MM.1S (cell line): ENCODE measurements around the gene KCTD2.

Experiments
- DNase-seq: peaks from one replicate; pipeline ENCODE4 v3.0.0-alpha.2; 2015
- H2AFZ ChIP-seq: fragments of 300-600 bp; sonication (generic); 2 replicates; pipeline ENCODE4 v1.6.0; 2016; ENCODE audit warnings: antibody characterized with exemption, low read length
- H3F3A ChIP-seq: fragments of 300-600 bp; sonication (generic); 2 replicates; pipeline ENCODE4 v1.6.1; 2016; ENCODE audit warnings: mild to moderate bottlenecking, antibody characterized with exemption, low read length, moderate library complexity, mixed read lengths; ENCODE audit not compliant: insufficient read depth
- H3K27ac ChIP-seq: fragments of 300-600 bp; sonication (generic); 2 replicates; pipeline ENCODE4 v1.5.1; 2016; ENCODE audit warnings: mild to moderate bottlenecking, low read length
- H3K27me3 ChIP-seq: fragments of 300-600 bp; sonication (generic); replicated peaks from 2 replicates; pipeline ENCODE4 v1.6.0; 2016; ENCODE audit warnings: low read length; ENCODE audit not compliant: insufficient read depth
- H3K36me3 ChIP-seq: fragments of 300-600 bp; sonication (generic); replicated peaks from 2 replicates; pipeline ENCODE4 v1.6.1; 2016; ENCODE audit warnings: mild to moderate bottlenecking, low read length, mixed read lengths; ENCODE audit not compliant: insufficient read depth
- H3K4me1 ChIP-seq: fragments of 300-600 bp; sonication (generic); 2 replicates; pipeline ENCODE4 v1.6.1; 2016; ENCODE audit warnings: low read length, mixed read lengths
- H3K4me2 ChIP-seq: fragments of 300-600 bp; sonication (generic); 2 replicates; pipeline ENCODE4 v1.6.0; 2016; ENCODE audit warnings: low read depth, low read length
- H3K4me3 ChIP-seq: fragments of 300-600 bp; sonication (generic); 2 replicates; pipeline ENCODE4 v1.5.1; 2016; ENCODE audit warnings: low read length, mixed read lengths
- H3K79me2 ChIP-seq: fragments of 300-600 bp; sonication (generic); 2 replicates; pipeline ENCODE4 v1.6.1; 2016; ENCODE audit warnings: mixed run types, low read length, mixed read lengths
- H3K9ac ChIP-seq: fragments of 300-600 bp; sonication (generic); 2 replicates; pipeline ENCODE4 v1.6.1; 2016; ENCODE audit warnings: low read length, mixed read lengths
- H3K9me2 ChIP-seq: fragments of 300-600 bp; sonication (generic); replicated peaks from 2 replicates; pipeline ENCODE4 v1.6.1; 2016; ENCODE audit warnings: mild to moderate bottlenecking, low read length, mixed read lengths; ENCODE audit not compliant: insufficient read depth
- H3K9me3 ChIP-seq: fragments of 300-600 bp; sonication (generic); replicated peaks from 2 replicates; pipeline ENCODE4 v1.6.1; 2016; ENCODE audit warnings: mild to moderate bottlenecking, low read length, mixed read lengths; ENCODE audit not compliant: insufficient read depth
- H4K20me1 ChIP-seq: fragments of 300-600 bp; sonication (generic); 2 replicates; pipeline ENCODE4 v1.6.1; 2016; ENCODE audit warnings: mild to moderate bottlenecking, low read length, moderate library complexity, mixed read lengths; ENCODE audit not compliant: insufficient read depth
- EZH2 ChIP-seq: fragments of 300-600 bp; sonication (generic); optimal IDR thresholded peaks from 2 replicates; pipeline ENCODE3; 2017; ENCODE audit warnings: low read depth, mild to moderate bottlenecking, antibody characterized with exemption, low read length, mixed read lengths
- EZH2phosphoT487 ChIP-seq: fragments of 300-600 bp; sonication (generic); IDR thresholded peaks from 2 replicates; pipeline ENCODE4 v1.6.1; 2018; ENCODE audit warnings: antibody characterized with exemption, low read length
- TF ChIP-seq, protein P1 (sequence below): fragments of 300-600 bp; sonication (generic); IDR thresholded peaks from 2 replicates; pipeline ENCODE4 v1.5.1; 2016; ENCODE audit warnings: antibody characterized with exemption, low read length, mixed read lengths

KCTD2 gene

DNA sequence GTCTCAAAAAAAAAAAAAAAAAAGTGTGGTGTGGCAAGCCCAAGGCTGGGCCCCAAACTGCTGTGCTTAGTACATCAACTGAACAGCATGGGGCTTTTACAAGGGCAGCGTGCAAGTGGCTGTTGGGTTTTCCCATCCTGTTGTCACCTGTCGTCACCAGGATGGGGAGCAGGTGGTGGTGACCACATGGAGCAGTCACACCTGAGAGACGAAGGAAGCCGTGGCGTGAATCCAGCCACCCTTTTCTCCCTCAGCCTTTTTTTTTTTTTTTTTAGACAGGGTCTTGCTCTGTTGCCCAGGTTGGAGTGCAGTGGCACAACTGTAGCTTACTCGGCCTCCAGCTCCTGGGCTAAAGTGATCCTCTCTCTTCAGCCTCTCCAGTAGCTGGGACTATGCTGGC is 38.7 kb upstream of the KCTD2 start:
- Histone ChIP-seq H3K9me3 (no peaks in the 10 kb centered on the region), H2AFZ (no peak overlapping the region), H3K27me3 (peaks cover 54% of the 10 kb centered on the region), H3K4me3 (no peak overlapping the region), H3F3A (no peaks in the 10 kb centered on the region), H3K36me3 (no peaks in the 10 kb centered on the region), H3K9ac (no peak overlapping the region), H3K79me2 (peaks cover 8% of the 10 kb centered on the region), H4K20me1 (no peaks in the 10 kb centered on the region), H3K4me2 (no peak overlapping the region), H3K9me2 (no peaks in the 10 kb centered on the region), H3K4me1 (peaks cover 2% of the 10 kb centered on the region), H3K27ac (no peak overlapping the region)
- DNase-seq, result no peak
- TF ChIP-seq, protein P1, sequence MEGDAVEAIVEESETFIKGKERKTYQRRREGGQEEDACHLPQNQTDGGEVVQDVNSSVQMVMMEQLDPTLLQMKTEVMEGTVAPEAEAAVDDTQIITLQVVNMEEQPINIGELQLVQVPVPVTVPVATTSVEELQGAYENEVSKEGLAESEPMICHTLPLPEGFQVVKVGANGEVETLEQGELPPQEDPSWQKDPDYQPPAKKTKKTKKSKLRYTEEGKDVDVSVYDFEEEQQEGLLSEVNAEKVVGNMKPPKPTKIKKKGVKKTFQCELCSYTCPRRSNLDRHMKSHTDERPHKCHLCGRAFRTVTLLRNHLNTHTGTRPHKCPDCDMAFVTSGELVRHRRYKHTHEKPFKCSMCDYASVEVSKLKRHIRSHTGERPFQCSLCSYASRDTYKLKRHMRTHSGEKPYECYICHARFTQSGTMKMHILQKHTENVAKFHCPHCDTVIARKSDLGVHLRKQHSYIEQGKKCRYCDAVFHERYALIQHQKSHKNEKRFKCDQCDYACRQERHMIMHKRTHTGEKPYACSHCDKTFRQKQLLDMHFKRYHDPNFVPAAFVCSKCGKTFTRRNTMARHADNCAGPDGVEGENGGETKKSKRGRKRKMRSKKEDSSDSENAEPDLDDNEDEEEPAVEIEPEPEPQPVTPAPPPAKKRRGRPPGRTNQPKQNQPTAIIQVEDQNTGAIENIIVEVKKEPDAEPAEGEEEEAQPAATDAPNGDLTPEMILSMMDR, result no peak

DNA sequence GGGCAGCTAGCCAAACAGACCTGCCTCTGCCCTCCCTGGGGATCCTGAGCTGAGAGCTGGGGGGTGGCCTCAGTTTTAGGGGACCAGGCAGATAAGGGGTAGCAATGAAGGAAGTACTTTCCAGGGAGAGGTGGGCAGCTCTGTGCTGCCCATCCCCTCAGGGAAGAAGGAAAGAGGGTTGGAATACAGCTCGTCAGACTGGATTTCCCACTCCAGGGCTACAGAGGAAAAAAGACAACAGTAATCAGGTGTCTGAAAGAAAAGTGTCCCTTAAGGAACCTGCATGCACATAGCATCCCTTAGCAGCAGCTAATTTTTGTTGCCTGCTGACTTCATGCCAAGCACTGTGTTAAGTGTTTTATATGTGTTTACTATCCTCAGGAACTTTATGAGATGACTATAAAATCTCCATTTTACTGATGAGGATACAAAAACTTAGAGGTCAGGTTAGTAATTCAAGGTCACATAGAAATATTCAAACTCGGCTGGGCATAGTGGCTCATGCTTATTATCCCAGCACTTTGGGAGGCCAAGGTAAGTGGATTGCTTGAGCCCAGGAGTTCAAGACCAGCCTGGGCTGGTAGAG is 37.8 kb upstream of the KCTD2 start:
- Histone ChIP-seq H3K79me2 (peaks cover 15% of the 10 kb centered on the region), H3K27ac (no peak overlapping the region), H4K20me1 (no peaks in the 10 kb centered on the region), H3K36me3 (no peaks in the 10 kb centered on the region), H3K27me3 (peaks cover 53% of the 10 kb centered on the region), H2AFZ (no peak overlapping the region), H3K4me1 (peaks cover 8% of the 10 kb centered on the region), H3K4me2 (no peak overlapping the region), H3K9me3 (no peaks in the 10 kb centered on the region), H3F3A (no peaks in the 10 kb centered on the region), H3K9ac (no peak overlapping the region), H3K9me2 (no peaks in the 10 kb centered on the region), H3K4me3 (no peak overlapping the region)
- TF ChIP-seq, protein P1, result no peak
- TF ChIP-seq EZH2, result no peak
- TF ChIP-seq EZH2phosphoT487, result no peak
- DNase-seq, result no peak

DNA sequence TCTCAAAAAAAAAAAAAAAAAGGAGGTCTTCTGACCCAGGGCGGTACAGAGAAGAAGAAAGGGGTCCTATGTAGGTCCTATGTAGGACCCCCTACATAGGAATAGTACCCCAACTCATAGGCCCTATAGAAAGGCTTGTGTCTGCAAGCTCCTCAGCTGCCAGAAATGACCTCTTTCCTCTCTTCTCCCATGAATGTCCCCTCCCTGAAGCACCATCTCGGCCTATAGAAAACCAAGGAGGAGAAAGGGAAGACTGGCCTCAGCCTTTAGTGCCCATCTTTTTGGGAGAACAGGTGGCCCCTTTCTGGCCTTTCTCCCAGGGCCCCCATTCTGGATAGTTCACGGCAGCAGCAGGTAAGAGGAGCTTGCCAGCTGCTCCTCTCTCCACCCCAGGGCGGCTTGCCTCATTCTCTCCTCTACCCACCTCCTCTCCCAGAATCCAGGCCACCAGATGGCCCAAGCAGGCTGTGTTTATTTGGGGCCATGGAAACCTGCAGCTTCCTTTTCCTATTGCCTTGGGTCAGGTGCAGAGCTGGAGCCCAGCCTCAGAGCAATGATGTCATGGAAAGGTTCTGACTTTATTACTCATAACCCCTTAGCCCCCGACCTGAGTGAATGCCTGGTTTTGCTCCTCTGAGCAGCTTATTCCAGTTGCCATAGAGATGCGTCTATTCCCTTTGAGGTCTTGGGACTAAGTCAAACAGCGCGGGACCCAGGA is 36.2 kb upstream of the KCTD2 start:
- no peaks in the 10 kb centered on the region for H3K9me3 ChIP-seq
- H4K20me1 ChIP-seq, result no peaks in the 10 kb centered on the region
- TF ChIP-seq, protein P1, result no peak
- TF ChIP-seq EZH2 (no peak), EZH2phosphoT487 (no peak)
- H3K36me3 ChIP-seq, result no peaks in the 10 kb centered on the region
- H3K79me2 ChIP-seq, result peaks cover 24% of the 10 kb centered on the region
- H3K9me2 ChIP-seq, result no peaks in the 10 kb centered on the region
- peaks cover 8% of the 10 kb centered on the region for H3K4me1 ChIP-seq
- no peak overlapping the region for H3K4me2 ChIP-seq
- H3K27me3 ChIP-seq, result peaks cover 37% of the 10 kb centered on the region
- H2AFZ ChIP-seq, result no peak overlapping the region
- H3F3A ChIP-seq, result no peaks in the 10 kb centered on the region
- DNase-seq, result no peak
- no peak overlapping the region for H3K9ac ChIP-seq
- H3K4me3 ChIP-seq, result no peak overlapping the region
- H3K27ac ChIP-seq, result no peak overlapping the region
